OCI-LY3 (cell line): ENCODE measurements around the gene SLA2.

Experiments used
- H2AFZ ChIP-seq: fragments of 200-600, 300-600 bp; shearing (Covaris generic); 2 replicates; pipeline ENCODE4 v1.6.0; 2014; ENCODE audit warnings: antibody characterized with exemption, low read depth, low read length
- H3K27ac ChIP-seq: fragments of 200-600, 300-600 bp; sonication (generic); 2 replicates; pipeline ENCODE4 v1.5.1; 2014; ENCODE audit warnings: mild to moderate bottlenecking, low read length, moderate library complexity, mixed read lengths
- H3K27me3 ChIP-seq: fragments of 200-600, 300-600 bp; sonication (generic); 2 replicates; pipeline ENCODE4 v1.6.1; 2014; ENCODE audit warnings: low read depth, low read length, mixed read lengths
- H3K36me3 ChIP-seq: fragments of 200-600, 300-600 bp; sonication (generic); replicated peaks from 2 replicates; pipeline ENCODE3; 2014; ENCODE audit warnings: low read depth, low read length, mixed read lengths
- H3K4me1 ChIP-seq: fragments of 300-600, 200-600 bp; sonication (generic); 2 replicates; pipeline ENCODE4 v1.6.1; 2014; ENCODE audit warnings: low read length, mixed read lengths
- H3K4me2 ChIP-seq: fragments of 200-600, 300-600 bp; sonication (generic); 2 replicates; pipeline ENCODE4 v1.6.1; 2014; ENCODE audit warnings: low read length, mixed read lengths
- H3K4me3 ChIP-seq: fragments of 300-600, 200-600 bp; sonication (generic); 2 replicates; pipeline ENCODE4 v1.5.1; 2014; ENCODE audit warnings: antibody characterized with exemption, mild to moderate bottlenecking, low read length, moderate library complexity
- H3K79me2 ChIP-seq: fragments of 300-600, 200-600 bp; shearing (Covaris generic); 2 replicates; pipeline ENCODE4 v1.6.1; 2014; ENCODE audit warnings: mild to moderate bottlenecking, low read length, mixed read lengths
- H3K9ac ChIP-seq: fragments of 300-600, 200-600 bp; shearing (Covaris generic); 2 replicates; pipeline ENCODE4 v1.6.0; 2014; ENCODE audit warnings: mild to moderate bottlenecking, low read length, moderate library complexity
- H3K9me3 ChIP-seq: fragments of 200-600, 300-600 bp; shearing (Covaris generic); 2 replicates; pipeline ENCODE4 v1.6.1; 2014; ENCODE audit warnings: low read length, mixed read lengths; ENCODE audit not compliant: insufficient read depth
- H4K20me1 ChIP-seq: fragments of 200-600, 300-600 bp; sonication (generic); 2 replicates; pipeline ENCODE4 v1.6.1; 2016; ENCODE audit warnings: low read length, mixed read lengths; ENCODE audit not compliant: insufficient read depth
- CTCF ChIP-seq: fragments of 200-600, 300-600 bp; sonication (generic); IDR thresholded peaks from 2 replicates; pipeline ENCODE4 v1.5.1; 2014; ENCODE audit warnings: antibody characterized with exemption, low read length, low read depth
- EZH2phosphoT487 ChIP-seq: fragments of 200-600 bp; shearing (Covaris generic); IDR thresholded peaks from 2 replicates; pipeline ENCODE4 v1.6.1; 2018; ENCODE audit warnings: antibody characterized with exemption, mixed run types, low read depth

Gene SLA2

GRCh38 chr20:36646678-36647077, 682 bp upstream of the SLA2 start:
- Histone ChIP-seq H3K9ac (no peak overlapping the region), H4K20me1 (no peaks in the 10 kb centered on the region), H3K27ac (no peak overlapping the region), H2AFZ (no peak overlapping the region), H3K9me3 (no peaks in the 10 kb centered on the region), H3K4me3 (no peak overlapping the region), H3K27me3 (no peaks in the 10 kb centered on the region), H3K4me1 (peaks cover 6% of the 10 kb centered on the region), H3K79me2 (no peaks in the 10 kb centered on the region), H3K36me3 (no peaks in the 10 kb centered on the region), H3K4me2 (no peak overlapping the region)
- TF ChIP-seq CTCF (no peak), EZH2phosphoT487 (no peak)

- no peak overlapping the region for H3K4me3 ChIP-seq
- no peaks in the 10 kb centered on the region for H4K20me1 ChIP-seq
- peaks cover 6% of the 10 kb centered on the region for H3K4me1 ChIP-seq
- H3K9ac ChIP-seq = no peak overlapping the region
- H2AFZ ChIP-seq = no peak overlapping the region
- no peaks in the 10 kb centered on the region for H3K27me3 ChIP-seq
- H3K9me3 ChIP-seq = no peaks in the 10 kb centered on the region
- H3K36me3 ChIP-seq = no peaks in the 10 kb centered on the region
- H3K79me2 ChIP-seq = no peaks in the 10 kb centered on the region
- no peak overlapping the region for H3K4me2 ChIP-seq
- TF ChIP-seq CTCF = no peak
- no peak for TF ChIP-seq EZH2phosphoT487
- no peak overlapping the region for H3K27ac ChIP-seq
Measured at GRCh38 chr20:36645353-36645752, 643 bp downstream of the SLA2 start.

GRCh38 chr20:36644706-36645095, 1.3 kb downstream of the SLA2 start:
- Histone ChIP-seq H3K4me2 (no peak overlapping the region), H3K36me3 (no peaks in the 10 kb centered on the region), H3K4me3 (no peak overlapping the region), H3K27ac (no peak overlapping the region), H2AFZ (no peak overlapping the region), H3K9me3 (no peaks in the 10 kb centered on the region), H3K79me2 (no peaks in the 10 kb centered on the region), H3K27me3 (no peaks in the 10 kb centered on the region), H4K20me1 (no peaks in the 10 kb centered on the region), H3K4me1 (peaks cover 6% of the 10 kb centered on the region), H3K9ac (no peak overlapping the region)
- TF ChIP-seq CTCF = no peak
- TF ChIP-seq EZH2phosphoT487 = no peak

GRCh38 chr20:36644032-36644705, 1.8 kb downstream of the SLA2 start:
- Histone ChIP-seq H4K20me1 (no peaks in the 10 kb centered on the region), H3K9ac (no peak overlapping the region), H3K4me1 (peaks cover 6% of the 10 kb centered on the region), H3K27me3 (no peaks in the 10 kb centered on the region), H3K27ac (no peak overlapping the region), H3K79me2 (no peaks in the 10 kb centered on the region), H2AFZ (no peak overlapping the region), H3K4me3 (no peak overlapping the region), H3K9me3 (no peaks in the 10 kb centered on the region), H3K4me2 (no peak overlapping the region), H3K36me3 (no peaks in the 10 kb centered on the region)
- TF ChIP-seq EZH2phosphoT487 (no peak), CTCF (no peak)
